Spleen (tissue), 7 donors: Measurements from ENCODE around the gene CASP8AP2.
"Not testable (repeated sequence)": the region's sequence is repeated elsewhere in the genome, so short reads cannot be mapped to it uniquely, and the experiment has no call there.

ENCODE experiments used
- POLR2A ChIP-seq, 3 donors: fragments of 450-650 bp; IDR thresholded peaks; one replicate each; pipeline ENCODE4 v1.5.1; 2017; ENCODE audit warnings: antibody characterized with exemption in 3 of 3, mild to moderate bottlenecking in 1 of 3
- POLR2AphosphoS5 ChIP-seq, 3 donors: sonication (generic); formaldehyde crosslinking; IDR thresholded peaks; one replicate each; pipeline ENCODE4 v1.5.1; 2017; ENCODE audit warnings: antibody characterized with exemption in 3 of 3
- TF ChIP-seq, protein P1 (sequence below), 11 experiments: fragments of 200-600 bp in 7 of 11; fragments of 450-650 bp in 4 of 11; sonication (generic) in 4 of 11; IDR thresholded peaks in 8 of 11; conservative IDR thresholded peaks in 3 of 11; 1 replicate in 7 of 11; 2 replicates in 4 of 11; pipeline versions ENCODE4 v1.4.0 to v1.8.0; 2016 to 2021; ENCODE audit warnings: antibody characterized with exemption in 11 of 11, inconsistent platforms in 4 of 11, mild to moderate bottlenecking in 1 of 11
- donor health status: DM: no; HTN: no; CAD: no; lungs with moderate emphysema.
- donor health status: DM: no; HTN: no; CAD: no.
- donor health status: DM: no; HTN: no; CAD: no.

- TF ChIP-seq, protein P1, sequence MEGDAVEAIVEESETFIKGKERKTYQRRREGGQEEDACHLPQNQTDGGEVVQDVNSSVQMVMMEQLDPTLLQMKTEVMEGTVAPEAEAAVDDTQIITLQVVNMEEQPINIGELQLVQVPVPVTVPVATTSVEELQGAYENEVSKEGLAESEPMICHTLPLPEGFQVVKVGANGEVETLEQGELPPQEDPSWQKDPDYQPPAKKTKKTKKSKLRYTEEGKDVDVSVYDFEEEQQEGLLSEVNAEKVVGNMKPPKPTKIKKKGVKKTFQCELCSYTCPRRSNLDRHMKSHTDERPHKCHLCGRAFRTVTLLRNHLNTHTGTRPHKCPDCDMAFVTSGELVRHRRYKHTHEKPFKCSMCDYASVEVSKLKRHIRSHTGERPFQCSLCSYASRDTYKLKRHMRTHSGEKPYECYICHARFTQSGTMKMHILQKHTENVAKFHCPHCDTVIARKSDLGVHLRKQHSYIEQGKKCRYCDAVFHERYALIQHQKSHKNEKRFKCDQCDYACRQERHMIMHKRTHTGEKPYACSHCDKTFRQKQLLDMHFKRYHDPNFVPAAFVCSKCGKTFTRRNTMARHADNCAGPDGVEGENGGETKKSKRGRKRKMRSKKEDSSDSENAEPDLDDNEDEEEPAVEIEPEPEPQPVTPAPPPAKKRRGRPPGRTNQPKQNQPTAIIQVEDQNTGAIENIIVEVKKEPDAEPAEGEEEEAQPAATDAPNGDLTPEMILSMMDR (IDR thresholded peaks at IDR 0.05 in 8 of 11, conservative IDR thresholded peaks at IDR 0.05 in 3 of 11) = not testable (repeated sequence)
- TF ChIP-seq POLR2AphosphoS5, POLR2A (IDR thresholded peaks at IDR 0.05): not testable (repeated sequence)
Measured at GRCh38 chr6:89828475-89828987, 1.1 kb upstream of the CASP8AP2 start.
